ENCODE measurements around the gene TRPC1.
"Not testable (repeated sequence)": the region's sequence is repeated elsewhere in the genome, so short reads cannot be mapped to it uniquely, and the experiment has no call there.

TRPC1 gene

DNA sequence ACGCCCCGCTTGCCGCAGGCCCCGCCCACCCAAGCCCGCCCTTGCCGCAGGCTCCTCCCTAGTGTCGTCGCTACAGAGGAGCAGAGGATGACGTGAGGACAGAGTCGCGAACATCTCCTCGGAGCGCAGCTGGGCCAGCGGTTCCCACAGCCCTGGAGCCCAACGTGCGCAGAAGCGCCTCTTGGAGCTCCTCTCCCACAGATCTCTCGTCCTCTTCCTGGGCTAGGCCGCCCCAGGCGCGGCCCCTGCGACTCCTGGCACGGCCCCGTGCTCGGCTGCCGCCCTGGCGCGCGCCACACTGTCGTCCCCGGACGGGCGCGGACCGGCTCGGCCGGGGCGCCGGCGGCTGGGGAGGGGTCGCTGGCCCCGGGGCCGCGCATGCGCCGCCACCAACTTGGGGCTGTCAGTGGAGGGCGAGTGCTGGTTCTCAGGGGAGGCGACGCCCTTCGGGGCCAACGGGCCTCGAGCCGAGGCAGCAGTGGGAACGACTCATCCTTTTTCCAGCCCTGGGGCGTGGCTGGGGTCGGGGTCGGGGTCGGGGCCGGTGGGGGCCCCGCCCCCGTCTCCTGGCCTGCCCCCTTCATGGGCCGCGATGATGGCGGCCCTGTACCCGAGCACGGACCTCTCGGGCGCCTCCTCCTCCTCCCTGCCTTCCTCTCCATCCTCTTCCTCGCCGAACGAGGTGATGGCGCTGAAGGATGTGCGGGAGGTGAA lies at the start of gene TRPC1:
Gene TRPC1 (plus strand): TSS at position 67 of the 714 bp plus-strand sequence. CDS start 526 bp downstream, at position 593.
- peak; percentile 90 for DNase-seq (ENCODE audit: low spot score)

DNA sequence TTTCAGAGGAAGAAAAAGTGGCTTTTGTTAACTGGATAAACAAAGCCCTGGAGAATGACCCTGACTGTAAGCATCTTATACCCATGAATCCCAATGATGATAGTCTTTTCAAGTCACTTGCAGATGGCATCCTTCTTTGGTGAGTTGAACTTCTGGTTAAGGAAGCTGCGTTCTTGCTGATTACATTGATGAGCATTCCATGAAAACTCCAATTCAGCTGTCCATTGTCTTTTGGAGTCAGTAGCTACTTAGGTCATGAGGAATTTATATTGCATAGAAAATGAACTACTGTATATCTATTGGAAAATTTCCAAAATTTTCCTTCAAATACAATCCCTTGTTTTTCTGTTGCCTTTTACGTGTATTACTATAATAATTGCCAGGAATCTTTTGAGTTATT lies 47.7 kb upstream of the TRPC1 start:
- DNase-seq (ENCODE audit: low spot score): no peak

DNA sequence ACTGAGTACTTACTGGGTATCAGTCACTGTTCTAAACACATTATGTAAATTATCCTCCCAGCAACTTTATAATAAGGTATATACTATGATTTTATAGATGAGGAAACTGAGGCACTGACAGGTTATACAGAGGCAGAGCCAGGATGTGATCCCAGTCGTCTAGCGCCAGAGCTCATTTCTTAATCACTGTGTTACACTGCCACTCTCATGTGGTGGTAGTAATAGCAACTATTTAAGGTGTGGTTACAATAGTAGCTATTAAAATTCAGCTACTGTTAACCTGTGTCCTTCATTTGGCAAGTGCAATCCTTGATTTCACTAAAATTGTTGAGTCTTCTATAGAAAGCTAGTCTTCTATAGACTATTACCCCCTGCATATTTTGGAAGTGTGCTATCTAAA lies 43.1 kb upstream of the TRPC1 start:
- DNase-seq (ENCODE audit: low spot score): no peak

DNA sequence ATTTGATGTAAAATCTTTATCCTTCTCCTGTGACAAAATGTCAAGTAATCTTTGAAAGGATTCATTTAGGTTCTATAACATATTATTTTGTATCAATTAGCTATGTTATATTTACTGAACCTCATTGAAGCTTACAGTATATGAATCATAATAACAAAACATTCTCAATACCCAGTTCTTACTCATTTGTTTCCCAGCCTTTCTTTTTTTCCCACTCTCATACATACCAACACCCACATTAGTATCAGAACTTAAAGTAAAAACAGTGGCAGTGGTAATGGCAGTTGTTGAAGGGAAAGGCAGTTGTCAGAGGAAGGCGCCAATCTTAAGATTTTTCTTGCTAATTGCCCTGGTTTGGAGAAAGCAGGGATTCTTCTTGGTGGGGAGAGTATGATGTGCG lies 33.2 kb upstream of the TRPC1 start:
- no peak for DNase-seq (ENCODE audit: low spot score)

DNA sequence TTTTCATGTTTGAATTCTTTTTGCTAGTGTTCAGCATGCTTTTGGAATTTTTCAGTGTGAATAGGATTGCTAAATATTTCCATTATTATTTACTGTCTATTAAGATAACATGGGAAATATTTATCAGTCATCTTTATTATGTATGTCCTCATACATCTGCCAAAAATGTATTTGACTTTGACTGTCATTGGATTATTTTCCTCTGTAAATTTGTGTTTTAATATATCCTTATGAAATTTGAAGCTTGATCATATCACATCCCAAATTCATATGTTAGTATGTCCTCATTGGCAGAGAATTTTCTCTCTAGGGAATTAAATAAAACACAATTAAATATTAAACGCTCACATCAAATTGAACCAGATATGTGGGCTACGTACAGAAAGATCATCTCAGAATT lies 32.3 kb upstream of the TRPC1 start:
- no peak for DNase-seq (ENCODE audit: low spot score)

DNA sequence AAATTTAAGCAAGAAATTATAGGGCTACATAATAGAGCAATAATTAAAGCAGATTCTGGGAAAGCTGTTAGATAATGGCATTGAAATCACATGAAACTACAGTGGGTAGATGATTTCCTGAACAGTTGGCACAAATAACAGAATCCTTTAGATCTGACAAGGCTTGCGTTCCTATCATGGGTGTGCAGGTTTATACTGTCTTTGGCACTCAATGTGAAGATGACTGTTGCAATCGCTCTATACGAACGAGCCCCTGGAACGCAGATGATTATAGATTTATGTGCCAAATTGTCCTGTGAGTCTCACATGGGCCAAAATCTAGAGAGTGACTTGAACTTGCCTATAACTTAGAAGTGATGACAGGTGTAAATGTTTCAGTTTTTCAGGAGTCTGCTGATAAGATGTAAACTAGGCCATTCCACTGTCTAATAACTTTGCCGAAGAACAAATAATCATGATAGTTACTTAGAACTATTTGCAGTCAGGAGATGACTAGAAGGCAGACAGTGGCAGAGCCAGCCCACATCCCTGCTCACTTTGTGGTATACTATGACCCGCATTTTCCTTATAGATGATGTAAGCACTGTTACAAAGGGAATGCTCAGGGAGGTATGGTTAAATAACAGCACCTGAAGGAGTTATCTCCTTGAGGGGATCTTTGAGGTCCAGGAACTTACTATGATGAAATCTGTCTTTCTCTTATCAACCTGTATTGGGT lies 30.5 kb upstream of the TRPC1 start:
- DNase-seq (ENCODE audit: low spot score): no peak

DNA sequence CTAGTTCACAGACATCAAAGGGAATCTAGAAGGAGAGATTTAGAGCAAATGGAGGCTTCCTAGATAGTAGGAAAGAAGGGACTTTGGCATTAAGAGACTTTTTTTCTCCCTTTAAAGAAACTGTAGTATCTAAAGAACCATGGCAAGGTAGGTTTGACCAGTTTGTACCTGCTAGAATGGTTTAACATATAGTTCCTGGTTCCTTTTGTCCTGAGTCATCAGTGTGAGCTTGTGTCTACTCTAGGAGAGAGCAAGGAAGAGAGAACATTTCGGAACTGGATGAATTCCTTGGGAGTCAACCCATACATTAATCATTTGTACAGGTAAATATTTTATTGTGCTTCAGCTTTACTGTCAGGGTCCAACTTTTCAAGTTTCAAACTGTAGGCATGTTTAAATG lies 29.6 kb upstream of the TRPC1 start:
- no peak for DNase-seq (ENCODE audit: low spot score)

DNA sequence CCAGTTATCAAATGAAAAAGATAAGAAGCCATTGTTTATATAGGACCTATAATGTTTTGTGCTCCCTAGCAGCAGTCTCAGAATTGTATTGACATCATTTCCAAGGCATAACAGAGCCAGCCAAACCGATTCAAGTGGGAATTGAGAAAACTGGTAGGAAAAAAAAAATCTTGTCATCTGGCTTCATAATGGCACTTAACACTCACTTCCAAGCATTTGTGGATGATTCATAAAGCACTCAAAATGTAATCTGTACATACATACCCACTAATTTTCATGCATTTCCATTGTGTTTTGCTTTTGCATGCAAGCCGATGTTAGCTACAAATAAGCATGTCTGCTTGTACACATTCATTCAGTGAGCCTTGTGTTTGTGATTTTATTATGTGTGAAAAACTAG lies 18.6 kb upstream of the TRPC1 start:
- no peak for DNase-seq (ENCODE audit: low spot score)

DNA sequence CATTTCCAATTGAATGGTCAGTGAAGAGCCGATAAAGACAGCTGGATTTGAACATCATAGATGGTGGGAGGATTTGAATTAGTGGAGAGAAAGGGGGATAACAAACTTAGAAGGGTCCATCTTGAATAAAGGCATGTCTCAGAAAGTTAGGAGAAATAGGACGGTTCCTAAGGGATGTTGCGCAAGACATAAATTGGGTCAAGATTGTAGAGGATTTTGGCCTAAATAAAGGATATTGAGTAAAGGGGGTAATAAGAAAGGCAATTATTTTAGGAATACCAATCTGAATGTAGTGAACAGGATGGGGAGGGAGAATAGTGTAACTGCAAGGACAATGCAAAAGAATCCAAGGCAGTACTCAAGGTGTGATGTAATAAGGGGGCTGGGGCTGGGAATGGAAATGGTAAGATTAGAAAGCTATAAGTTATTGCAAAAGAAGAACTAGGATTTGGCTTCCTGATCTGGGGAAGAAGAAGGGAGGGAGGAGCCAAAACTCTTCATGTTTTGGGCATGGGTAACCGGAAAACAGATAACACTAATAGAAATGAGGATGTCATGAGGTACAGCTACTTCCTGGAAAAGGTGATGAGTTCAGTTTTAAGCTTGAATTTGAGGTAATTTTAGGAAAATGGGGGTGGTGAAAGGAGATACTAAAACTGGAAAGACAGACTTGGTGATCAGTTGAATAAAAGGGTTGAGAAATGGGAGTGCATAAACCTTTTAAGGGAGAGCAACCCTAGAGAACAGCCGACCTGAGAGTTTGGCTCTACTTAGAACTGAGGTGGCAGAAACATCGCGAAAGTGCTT lies 17.3 kb upstream of the TRPC1 start:
- DNase-seq (ENCODE audit: low spot score): no peak

DNA sequence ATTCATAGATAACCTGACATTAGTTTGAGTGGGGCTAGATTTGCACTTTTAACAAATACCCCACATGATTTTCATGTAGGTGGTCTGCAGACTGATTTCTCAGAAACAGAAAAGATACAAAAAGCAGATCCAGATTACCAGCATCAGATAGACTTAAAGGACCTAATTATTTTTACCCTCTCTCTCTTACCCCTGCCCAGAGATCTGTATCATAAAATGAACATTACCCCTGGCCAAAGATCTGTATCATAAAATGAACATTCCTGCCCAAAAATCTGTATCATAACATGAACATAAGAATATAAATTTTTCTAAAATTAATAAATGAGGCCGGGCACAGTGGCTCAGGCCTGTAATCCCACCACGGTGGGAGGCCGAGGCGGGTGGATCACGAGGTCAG lies 14.6 kb upstream of the TRPC1 start:
- DNase-seq (ENCODE audit: low spot score): no peak

DNA sequence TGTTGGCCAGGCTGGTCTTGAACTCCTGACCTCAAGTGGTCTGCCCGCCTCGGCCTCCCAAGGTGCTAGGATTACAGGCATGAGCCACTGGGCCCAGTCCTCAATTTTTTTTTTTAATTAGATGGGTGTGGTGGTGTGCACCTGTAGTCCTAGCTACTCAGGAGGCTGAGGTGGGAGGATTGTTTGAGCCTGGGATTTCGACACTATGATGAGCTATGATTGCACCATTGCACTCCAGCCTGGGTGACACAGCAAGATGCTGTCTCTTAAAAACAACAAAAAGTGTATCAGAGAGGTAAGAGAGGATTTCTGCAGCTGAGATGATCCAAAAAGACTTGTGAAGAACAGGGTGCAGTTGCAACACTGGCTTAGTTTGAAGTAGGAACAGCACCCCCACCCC lies 9.0 kb upstream of the TRPC1 start:
- not testable (repeated sequence) for DNase-seq (ENCODE audit: low spot score)

DNA sequence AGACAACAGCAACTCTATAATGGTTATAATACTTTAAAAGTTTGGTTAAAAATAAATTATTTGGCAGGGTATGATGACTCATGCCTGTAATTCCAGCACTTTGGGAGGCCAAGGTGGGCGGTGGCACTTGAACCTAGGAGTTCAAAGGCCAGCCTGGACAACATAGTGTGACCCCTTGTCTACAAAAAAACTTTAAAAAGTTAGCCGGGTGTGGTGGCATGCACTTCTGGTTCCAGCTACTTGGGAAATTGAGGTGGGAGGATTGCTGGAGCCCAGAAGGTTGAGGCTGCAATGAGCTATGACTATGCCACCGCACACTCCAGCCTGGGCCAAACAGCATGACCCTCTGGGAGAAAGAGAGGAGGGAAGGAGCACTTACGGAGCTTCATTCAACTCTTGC lies 7.7 kb upstream of the TRPC1 start:
- no peak for DNase-seq (ENCODE audit: low spot score)

DNA sequence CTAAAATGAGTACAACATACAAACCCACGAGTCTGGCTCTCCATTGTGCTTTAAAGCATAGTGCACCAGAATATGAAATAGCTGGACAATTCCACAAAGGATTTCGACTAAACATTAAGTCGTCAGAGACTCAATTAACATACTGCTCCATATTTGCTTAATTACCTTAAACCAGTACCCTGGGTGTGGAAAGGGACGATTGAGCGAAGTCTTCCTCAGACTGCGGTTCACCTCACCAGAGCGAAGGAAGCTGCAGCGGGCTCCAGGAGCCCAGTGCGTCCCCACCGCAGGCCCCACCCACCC lies 218 bp upstream of the TRPC1 start:
- DNase-seq (ENCODE audit: low spot score): no peak

DNA sequence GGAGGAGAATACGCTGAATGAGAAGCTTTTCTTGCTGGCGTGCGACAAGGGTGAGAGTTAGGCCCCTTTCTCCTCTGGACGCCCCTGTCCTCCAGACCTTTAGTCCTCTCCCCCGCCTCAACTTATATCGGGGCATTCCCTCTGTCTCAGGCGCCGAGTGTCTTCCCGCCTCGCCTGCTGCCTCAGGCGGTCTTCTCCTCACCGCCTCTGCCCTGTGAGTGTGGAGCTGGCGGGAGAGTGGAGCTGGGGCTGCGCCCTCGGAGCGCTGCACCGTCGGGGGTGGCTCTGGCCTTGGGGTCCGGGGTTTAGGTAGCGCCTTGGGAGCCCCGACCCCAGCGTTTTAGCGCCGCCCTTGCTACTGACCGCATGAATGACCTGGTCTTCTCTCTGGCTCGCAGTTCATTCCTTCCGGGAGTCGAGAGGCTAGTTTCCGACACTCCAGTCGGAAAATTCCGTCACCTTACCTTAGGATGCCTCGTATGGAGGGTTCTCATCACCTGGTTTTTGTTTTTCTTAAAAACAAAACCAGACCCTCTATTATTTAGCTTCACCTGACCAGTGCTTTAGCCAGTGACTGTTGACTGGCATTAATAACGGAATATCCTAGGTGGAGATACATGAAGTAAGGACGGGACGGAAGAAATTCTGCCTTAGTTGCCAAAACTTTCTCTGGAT lies 985 bp downstream of the TRPC1 start:
- DNase-seq (ENCODE audit: low spot score): peak; percentile 54

DNA sequence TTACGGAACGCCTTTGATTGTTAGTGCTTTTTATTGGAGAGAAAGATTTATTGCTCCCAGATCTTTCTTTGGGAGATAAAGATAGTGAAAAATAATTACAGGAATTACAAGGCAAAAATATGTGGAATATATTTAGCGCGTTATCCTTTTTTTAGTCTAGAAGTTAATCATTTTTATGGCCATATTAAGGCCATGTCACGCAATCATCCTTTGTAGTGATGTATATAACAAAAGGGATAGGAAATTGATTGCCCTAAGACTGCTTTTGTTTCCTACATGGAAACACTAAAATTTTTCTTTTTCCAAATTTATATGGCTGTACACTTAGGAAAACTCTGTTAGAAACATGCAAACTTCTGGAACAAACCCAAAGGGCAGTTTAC lies 1.5 kb downstream of the TRPC1 start:
- DNase-seq (ENCODE audit: low spot score): no peak

DNA sequence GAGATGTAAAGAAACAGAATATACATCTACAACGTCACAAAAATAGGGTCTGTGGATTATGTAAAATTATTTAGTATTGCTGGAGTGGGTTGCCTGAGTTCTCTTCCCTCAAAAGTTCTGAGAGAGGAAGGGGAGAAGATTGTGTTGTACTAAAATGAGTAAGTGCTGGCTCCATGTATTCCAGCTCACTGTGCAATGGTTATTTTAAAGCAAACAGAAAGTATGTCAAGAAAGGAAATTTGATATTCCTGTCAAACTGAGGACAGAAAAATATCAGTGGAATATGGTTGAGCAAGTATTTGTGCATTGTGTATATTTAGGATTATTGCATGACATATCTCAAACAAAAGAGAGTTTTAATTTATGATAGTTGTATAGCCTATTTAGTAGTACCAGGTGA lies 2.2 kb downstream of the TRPC1 start:
- DNase-seq (ENCODE audit: low spot score): no peak

DNA sequence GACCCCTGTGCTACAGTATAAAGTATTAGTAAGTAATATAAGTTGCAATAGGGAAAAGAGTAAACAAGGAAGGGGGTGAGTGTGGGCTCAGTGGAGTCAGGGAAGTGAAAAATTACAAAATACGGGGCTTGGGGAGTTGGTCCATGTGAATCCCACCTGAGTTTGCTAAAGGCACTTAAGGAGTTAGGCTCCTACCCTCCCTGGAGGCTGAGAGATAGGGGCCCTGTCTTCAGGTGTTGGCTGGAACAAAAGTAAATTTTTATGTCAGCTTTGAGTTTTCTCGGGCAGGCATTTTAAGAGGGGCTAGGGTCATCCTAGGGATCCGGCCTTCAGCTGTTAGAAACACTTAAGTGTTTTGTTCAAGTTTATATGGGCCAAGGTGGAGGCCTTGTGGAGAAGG lies 8.2 kb downstream of the TRPC1 start:
- DNase-seq (ENCODE audit: low spot score): no peak

DNA sequence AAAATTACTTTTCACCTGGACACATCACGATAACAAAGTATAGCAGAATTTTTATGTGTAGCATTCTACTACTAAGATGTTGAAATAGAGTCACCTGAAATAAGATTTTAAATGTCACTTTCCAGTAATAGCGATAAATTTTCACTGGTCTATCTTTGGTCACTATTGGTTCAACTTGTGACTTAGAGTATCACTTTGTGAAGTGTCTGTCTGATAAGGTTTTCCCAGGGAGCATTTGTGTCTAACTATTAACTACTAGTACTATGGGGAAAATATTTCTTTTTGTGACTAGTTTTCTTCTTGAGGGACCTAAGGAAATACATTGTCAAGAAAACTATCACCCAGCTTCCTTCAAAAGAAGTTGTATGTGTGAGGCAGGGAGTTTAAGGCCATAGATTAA lies 11.0 kb downstream of the TRPC1 start:
- DNase-seq (ENCODE audit: low spot score): no peak

DNA sequence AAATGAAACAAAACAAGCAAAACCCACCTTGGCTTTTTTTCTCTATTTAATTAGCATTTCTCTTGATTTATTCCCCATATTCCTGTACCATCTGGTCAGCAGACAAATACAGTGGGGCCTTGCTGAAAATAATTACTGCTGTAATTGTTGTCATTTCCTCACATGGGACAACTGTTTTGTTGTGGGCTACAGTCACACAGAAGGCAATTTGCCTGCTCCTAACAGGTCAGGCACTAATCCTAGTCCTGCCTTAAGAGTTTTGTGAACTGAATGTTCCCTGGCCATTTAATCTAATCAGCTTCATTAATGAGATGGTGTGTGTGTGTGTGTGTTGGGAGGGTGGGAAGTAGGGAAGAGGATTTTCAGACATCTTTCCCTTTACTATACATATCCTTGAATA lies 11.6 kb downstream of the TRPC1 start:
- DNase-seq (ENCODE audit: low spot score): no peak

DNA sequence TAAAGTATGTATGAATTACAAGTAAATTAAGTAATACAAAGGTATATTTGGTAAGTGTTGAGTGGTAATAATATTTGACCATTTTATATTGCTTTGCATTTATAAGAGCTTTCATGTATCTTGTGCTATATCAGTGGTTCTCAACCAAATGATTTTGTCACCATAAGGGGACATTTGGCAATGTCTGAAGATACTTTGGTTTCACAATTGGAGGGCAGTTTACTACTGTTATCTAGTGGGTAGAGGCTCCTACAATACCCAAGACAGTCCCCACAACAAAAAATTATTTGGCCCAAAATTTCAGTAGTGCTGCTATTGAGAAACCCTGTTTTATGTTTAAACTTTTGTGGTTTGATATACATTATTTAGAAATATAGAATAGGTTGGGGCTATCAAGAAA lies 14.6 kb downstream of the TRPC1 start:
- DNase-seq (ENCODE audit: low spot score): no peak

DNA sequence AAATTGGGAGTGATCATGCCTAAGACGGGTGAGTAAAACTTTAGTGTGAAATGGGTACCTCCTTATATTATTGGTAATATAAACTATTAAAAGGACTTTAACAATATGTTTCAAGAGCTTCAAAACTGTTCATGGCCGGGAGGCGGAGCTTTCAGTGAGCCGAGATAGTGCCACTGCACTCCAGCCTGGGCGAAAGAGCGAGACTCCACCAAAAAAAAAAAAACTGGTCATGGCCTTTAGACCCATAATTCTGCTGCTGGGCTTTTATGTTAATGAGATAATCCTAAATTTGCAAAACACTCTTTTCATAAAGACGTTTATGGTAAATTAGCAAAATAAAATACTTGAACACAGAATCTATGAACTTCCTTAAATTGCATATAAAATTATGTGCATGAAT lies 22.8 kb downstream of the TRPC1 start:
- no peak for DNase-seq (ENCODE audit: low spot score)

DNA sequence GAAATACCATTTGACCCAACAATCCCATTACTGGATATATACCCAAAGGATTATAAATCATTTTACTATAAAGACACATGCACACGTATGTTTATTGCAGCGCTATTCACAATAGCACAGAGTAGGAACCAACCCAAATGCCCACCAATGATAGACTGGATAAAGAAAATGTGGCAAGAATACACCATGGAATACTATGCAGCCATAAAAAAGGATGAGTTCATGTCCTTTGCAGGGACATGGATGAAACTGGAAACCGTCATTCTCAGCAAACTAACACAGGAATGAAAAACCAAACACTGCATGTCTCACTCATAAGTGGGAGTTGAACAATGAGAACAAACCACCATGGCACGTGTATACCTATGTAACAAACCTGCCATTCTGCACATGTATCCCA lies 26.7 kb downstream of the TRPC1 start:
- not testable (repeated sequence) for DNase-seq (ENCODE audit: low spot score)

DNA sequence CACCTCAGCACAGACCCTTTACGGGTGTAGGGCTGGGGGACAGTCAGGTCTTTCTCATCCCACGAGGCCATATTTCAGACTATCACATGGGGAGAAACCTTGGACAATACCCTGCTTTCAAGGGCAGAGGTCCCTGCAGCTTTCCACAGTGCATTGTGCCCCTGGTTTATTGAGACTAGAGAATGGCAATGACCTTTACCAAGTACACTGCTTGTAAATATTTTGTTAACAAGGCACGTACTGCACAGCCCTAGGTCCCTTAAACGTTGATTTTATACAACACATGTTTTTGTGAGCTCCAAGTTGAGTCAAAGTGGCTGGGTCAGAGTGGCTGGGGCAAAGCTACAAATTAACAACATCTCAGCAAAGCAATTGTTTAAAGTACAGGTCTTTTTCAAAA lies 28.8 kb downstream of the TRPC1 start:
- not testable (repeated sequence) for DNase-seq (ENCODE audit: low spot score)
